ACHN (cell line): ENCODE results near the gene CFAP141.
A peak's percentile ranks its signal among the peaks of the same experiment; 100 is the strongest.
"Not testable (repeated sequence)": the region's sequence is repeated elsewhere in the genome, so short reads cannot be mapped to it uniquely, and the experiment has no call there.

ENCODE experiments used
- DNase-seq: peaks from one replicate; pipeline ENCODE4 v3.0.0-alpha.2; 2015
- in situ Hi-C: cut with HindIII; loops from 2 replicates; pipeline ENCODE4 v1.10.0; 2017; ENCODE audit warnings: low sequenced_read_pairs, low pct_ligation_motif_present, low pct_unique_long_range_greater_than_20kb

Gene CFAP141

DNA sequence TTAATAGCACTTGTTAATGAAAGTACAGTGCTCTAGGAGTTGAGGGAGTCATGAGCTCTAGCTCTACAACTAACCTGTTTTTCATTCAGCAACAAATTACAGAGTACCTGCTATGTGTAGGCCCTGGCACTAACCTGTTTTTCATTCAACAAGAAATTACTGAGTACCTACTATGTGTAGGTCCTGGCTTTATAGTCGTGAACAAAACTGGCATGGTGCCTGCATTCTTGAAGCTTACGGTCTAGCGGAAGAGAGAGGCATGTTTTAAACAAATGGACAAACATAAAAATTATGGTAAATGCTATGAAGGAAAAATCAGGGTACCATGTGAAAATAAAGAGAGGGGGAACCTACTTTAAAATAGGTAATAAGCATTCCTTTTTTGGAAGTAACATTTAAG, 12.4 kb upstream of the CFAP141 start:
- DNase-seq = no peak
- in situ Hi-C loops = no loop called here

DNA sequence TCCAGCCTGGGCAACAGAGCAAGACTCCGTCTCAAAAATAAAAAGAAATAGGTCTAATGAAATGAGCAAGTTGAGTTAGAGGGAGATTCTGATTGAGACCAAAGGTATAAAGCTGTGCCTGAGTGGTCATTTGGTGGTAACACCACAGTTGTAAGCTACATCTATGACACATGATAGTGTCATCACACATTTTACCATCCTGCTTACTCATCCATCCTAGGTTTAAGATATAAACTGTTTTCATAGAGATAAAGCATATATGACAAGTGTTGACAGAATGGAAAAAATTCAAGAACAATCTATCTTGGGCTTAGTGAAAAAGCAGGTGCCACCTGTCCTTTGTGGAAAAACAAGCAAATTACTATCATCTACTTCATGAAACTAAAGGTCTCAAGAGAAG, 7.1 kb upstream of the CFAP141 start:
- DNase-seq = peak; percentile 42
- in situ Hi-C loops = no loop called here

DNA sequence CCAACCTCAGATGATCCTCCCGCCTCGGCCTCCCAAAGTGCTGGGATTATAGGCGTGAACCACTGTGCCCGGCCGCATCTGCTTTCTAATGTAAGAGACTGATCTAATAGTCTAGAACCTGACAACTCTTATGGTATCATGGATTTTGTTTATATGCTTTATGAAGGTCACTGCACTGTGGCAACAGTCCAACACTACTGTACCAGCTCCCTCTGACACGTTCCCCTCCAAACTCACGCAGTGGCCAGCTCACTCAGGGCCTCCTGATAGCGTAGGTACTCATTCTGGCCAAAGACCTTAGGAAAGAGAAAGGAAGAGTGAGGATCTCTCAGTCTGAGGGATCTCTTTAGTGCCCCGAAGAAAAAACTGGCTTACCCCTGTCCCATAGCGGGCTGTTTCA, 6.0 kb upstream of the CFAP141 start:
- no peak for DNase-seq
- in situ Hi-C loops = no loop called here

DNA sequence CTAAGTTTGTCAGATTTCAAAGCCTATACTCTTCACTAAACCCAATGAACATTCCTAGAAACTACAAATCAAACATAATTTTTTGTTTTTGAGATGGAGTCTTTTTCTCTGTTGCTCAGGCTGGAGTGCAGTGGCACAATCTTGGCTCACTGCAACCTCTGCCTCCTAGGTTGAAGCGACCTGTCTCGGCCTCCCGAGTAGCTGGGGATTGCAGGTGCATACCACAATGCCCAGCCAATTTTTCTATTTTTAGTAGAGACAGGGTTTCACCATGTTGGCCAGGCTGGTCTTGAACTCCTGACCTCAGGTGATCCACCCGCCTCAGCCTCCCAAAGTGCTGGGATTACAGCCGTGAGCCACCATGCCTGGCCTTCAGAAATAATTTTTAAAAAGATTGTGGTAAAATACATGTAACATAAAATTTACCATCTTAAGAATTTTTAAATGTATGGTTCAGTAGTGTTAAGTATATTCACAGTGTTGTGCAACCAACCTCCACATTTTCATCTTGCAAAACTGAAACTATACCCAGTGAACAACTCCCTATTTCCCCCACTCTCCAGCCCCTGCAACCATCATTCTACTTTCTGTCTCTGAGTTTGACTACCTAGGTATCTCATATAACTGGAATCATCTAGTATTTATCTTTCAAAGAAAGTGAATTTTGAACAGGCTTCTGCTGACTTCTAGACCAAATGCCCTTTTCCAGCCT, 2.7 kb upstream of the CFAP141 start:
- no peak for DNase-seq
- in situ Hi-C loops = no loop called here

DNA sequence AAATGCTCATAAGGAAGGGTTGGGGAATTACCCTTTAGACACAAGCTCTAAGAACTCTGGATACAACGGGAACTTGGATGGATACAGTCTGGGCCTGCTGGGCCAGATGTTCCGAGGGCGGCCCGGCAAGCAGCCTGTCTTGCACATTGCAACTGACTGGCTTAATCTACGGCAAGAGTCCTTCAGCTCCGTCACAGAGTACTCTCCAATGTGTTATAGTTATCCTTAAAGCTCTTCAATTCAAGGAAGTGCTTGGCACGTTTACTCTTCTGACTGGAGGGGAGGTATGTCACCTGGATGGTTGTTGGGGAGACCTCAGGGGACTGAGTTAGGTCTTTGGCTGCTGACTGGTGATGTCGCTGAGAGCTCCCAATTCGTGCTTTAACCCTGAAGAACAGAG, 1.1 kb upstream of the CFAP141 start:
- in situ Hi-C loops = no loop called here
- DNase-seq = no peak

DNA sequence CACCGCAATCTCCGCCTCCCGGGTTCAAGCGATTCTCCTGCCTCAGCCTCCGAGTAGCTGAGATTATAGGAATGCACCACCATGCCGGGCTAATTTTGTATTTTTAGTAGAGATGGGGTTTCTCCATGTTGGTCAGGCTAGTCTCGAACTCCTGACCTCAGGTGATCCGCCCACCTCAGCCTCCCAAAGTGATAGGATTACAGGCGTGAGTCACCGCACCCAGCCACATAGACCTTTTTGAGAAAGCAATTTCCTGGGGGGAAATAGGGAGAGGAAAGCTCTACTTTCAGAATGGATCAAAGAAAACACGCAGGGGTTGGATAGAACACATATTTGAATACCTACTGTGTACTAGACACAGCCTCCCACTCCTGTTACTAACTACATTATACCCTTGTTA, 355 bp downstream of the CFAP141 start:
- in situ Hi-C loops, DNase-seq: not testable (repeated sequence)

DNA sequence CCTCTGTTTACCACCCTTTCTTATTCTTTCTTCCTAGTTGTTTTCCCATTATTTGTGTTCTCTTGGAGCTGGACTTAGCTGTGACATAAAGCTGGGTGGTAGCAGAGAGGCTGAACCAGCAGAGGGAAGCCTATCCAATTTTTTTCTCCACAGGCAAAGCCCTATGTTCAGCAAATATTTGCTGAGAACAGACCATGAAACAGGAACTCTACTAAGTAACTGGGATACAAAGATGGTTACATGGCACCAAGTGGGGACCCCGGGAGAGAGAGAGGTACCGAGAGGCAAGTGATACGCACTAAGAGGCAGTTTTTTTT, 6.6 kb downstream of the CFAP141 start:
- in situ Hi-C loops = no loop called here
- peak; percentile 35 for DNase-seq

DNA sequence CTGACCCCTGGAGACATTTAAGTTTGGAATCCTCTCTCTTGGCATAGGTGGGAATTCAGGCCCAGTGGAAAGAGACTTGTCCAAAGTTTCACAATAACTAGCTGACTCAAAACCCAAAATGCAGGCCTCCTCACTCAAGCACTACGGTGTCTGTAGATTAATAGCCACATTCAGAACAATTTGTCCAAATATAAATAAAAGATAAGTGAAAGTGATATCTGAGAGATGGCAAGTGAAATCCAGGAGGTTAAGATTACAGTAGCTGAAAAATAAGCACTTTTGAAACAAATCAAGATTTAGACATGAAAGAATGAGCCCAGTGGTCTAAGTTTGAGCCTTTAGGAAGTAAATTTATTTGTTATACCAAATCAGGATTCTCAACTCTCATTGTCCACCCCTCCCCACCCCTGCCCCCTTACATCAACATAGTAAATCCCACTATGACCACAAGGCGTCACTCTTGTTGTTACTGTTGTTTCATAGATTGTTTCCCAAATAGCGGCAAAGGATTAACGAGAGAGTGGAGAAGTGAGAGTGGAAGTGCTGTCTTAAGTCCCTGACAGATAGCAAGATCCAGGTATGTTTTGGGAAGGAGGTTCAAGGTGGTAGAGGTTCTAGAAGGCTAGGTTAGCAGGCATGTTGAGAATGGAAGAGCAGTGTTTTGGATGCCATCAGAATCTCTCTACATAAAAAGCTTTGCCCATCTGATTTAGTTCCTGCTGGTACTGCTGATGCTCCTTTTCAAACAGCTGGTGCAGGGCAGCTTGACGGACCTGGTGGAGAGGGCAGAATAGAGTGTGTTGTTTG, 7.2 kb downstream of the CFAP141 start:
- DNase-seq = peak; percentile 77
- in situ Hi-C loops = no loop called here

DNA sequence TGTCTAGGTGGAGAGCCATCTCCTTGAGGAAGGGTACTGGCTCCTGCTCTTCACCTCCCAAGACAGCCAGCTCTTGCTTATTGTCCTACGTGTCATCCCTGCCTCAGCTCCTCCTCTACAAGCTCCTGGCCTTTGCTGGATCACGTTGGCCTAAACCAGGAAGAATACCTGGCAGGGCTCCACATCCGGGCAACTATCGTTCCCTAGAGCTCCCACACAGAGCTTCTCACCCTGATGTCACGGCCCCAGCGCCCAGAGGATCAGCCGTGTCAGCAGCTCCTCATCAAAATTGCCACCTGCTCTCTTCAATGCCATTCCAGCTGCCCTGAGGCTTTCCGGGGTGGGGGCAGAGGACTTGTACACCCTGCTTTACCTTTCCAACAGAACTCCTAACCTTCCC, 12.3 kb downstream of the CFAP141 start:
- no peak for DNase-seq
- in situ Hi-C loops = no loop called here

DNA sequence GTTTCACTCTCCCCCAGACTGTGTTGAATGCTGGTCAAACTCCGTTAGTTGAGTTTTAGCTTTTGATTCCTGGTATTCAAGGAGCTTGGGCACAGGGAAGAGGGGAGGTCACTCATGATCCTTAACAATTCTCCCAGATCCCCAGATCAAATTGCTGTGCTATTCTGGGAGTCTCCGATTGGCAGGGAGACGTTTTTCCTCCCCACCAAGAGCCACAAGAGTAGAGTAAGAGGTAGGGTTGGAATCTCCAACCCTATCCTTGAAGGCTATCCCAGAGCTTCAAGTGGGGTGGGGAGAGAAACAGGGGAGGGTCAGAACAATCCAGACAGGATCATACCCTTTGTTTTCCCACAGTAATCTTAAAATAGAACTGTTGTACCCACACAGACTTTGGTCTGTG, 13.7 kb downstream of the CFAP141 start:
- in situ Hi-C loops = no loop called here
- no peak for DNase-seq

DNA sequence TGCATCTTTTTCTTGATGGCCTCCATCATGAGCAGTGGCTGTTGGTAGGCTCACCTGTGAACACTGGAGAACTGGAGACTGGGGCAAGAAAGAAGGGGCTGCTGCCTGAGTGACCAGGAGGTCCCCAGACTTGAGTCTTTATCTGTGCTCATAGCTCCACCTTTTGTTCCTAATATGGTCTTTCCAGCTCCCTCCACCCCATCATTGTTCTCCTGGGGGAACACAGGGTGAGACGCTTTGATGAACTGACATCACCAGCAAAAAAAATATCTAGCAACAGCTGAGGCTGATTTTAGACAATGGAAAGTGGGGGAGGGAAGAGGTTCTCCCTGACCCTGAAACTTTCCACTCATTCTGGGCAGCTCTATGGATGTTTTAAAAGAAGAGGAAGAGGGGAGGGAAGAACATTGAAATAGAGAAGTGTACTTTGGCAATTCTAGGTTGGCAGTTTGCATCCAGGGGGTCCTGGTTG, 14.1 kb downstream of the CFAP141 start, which contains the start of gene TPM3:
TPM3 (minus strand) TSS at position 111 of the 472 bp plus-strand sequence; CDS start at position 29, 82 bp downstream.
- DNase-seq = no peak
- in situ Hi-C loops = no loop called here

DNA sequence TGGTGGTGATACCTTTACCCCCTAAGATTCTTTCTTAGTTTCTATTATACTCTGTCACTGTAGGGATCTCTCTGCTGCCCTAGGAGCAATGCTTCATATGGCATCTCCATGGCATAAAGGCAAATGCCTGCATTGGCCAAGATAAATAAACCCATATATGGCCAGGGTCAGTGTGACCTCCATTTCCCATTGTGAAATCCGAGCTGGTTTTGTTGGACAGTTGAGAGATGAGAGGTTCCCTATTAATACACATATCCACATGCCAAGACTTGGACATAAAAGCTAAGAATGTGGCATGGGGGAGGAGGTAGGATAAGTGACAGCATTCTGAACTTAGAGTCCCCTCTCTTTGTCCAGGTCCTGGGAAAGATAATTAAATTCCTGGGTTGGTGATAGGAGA, 15.6 kb downstream of the CFAP141 start:
- in situ Hi-C loops = no loop called here
- DNase-seq = no peak

DNA sequence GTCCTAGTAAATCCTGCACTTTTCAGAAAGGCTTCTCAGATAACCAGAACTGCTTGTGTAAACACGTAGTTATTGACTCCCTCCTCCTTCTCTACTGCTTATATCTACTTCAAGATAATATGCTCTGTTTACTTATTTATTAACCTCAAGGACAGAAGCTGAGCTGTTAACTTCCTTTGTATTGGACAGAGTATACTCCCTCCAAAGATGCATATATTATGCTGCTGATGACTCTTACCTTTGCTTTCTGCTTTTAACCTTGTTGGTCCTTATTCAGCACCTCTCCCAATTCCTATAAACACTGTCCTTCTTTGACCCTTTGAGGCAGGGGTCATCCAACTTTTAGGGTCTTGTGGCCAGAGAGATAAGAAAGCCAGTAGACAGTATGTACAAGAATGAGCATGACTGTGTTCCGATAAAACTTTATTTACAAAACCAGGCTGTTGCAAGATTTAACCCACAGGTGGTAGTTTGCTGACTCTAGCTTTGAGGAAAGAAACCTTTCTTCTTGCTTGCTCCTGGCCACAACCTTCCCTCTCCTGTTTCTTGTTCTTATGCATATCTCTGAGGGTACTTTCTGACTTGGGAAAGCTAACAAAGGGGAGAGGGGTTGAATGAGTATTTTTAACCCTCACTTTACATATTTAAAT, 19.2 kb downstream of the CFAP141 start:
- no peak for DNase-seq
- in situ Hi-C loops = no loop called here

DNA sequence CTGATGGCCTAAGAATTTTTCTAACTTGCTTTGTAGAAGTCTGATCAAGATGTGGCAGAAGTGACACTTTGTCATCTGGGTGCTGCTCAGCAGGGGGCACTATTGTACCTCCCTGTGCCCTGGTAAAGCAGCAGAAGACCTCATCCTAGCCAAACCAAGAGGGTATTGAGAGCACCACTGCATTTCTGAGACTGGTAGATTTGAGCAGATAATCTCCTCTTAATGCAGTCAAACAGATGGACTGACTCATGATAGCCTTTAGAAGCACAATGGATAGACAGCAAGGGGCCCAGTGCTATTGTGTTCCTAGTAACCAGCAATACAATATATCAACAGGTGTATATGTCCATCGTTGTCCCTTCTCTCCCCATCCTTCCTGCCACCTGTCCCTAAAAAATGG, 20.0 kb downstream of the CFAP141 start:
- in situ Hi-C loops = no loop called here
- DNase-seq = peak; percentile 56

DNA sequence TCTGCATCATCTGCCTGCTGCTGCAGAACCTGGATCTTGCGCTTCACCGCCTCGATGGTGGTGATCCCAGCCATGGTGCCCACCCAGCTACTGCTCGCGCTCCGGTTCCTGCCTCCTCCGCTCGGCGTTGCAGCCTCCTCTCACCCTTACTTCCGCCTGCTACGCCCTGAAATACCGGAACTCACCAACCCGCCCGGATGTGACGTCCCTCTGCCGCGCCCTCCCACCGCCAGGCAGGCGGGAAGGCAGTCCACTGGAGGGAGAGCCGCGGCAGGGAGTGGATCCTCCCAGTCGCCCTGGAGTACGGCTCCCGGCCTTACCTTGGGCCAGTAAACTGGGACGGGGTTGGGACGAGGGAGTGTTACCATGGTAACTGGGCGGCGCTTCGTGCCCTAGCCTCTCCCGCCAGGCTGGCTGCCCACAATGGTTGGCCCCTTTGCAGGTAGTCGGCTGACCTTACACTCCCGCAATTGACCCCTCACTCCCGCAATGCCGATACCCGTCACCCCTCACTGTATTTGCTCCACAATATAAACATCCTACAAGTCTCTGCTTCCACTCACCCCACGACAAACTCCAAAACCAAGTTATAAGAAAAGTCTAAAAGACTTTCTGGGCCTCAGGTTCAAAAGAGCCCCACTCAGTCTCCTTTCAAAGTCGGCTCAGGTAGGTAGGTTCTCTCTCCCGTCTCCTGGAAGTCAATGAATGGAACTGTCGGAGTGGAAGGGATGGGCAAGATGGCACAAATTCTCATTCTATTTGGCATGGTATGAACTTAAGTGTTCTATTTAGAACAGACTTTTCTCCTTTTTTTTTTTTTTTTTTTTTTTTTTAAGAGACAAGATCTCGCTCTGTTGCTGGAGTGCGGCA, 22.9 kb downstream of the CFAP141 start:
- in situ Hi-C loops = no loop called here
- DNase-seq = peak; percentile 99

DNA sequence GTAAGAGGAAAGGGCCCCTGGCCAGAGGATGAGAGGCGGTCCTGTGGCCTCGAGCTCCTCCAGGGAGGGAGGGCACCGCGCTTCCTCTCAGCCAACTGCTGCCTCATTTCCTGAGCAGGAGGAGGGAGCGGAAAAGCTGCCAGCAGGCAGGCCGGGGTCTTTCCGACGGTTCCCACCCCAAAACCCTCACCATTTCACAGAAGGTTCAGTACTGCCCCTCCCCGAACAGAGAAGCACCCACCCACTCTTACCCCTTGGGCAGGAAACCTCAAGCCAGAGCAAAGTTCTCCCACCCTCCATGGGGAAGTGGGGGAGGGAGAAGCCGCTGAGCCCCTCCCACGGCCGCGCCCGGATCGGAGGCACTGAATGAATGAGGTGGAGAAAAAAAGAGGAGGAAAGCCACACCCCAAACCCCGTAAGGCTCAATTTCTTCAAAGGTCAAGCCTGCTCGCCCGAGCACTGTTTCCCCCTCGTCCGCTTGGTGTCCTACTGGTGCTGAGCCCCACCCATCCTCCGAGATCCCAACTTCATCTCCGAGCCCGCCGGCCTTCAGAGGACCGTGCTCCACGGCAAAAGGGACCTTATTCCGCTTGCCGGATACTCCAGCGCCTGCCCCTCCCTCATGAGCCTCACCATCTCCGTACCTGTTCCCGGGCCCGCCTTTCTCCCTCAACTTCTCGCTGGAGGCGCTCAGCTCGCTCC, 23.6 kb downstream of the CFAP141 start:
- peak; percentile 74 for DNase-seq
- in situ Hi-C loops = no loop called here

DNA sequence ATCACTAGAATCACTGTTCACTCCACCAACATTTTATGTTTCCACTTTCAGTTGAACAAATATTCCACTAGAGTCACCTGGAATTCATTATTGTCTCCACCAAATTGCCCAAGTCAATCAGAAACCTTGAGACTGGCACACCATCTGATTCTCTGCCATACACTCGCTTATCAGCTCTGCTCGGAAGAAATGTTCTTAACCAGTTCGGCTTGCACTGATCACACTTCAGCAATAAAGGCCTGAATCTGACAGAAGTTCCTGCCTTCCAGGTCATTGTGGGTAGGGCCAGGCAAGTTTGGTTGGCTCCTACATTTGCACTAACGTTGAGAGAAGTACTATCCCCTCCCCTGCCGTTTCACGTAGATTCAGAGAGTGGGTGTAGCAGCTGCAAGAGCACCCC, 24.2 kb downstream of the CFAP141 start:
- in situ Hi-C loops = no loop called here
- DNase-seq = no peak
